IPS DF 6.9 (cell line): ENCODE measurements around the gene RPL18.

Experiments used
- DNase-seq: peaks from one replicate; pipeline ENCODE4 v3.0.0-alpha.2; 2013; ENCODE audit warnings: low read depth, low spot score
- H3K27ac ChIP-seq: one replicate; pipeline ENCODE4 v1.5.1; 2013; ENCODE audit warnings: low read length, control low read depth
- H3K27me3 ChIP-seq: 2 replicates; pipeline ENCODE4 v1.6.1; 2013; ENCODE audit warnings: mild to moderate bottlenecking, low read length; ENCODE audit not compliant: control insufficient read depth, insufficient read depth
- H3K36me3 ChIP-seq: 2 replicates; pipeline ENCODE4 v1.6.1; 2013; ENCODE audit warnings: low read length; ENCODE audit not compliant: control insufficient read depth, insufficient read depth
- H3K4me1 ChIP-seq: 2 replicates; pipeline ENCODE4 v1.6.1; 2013; ENCODE audit warnings: low read length; ENCODE audit not compliant: control insufficient read depth, insufficient read depth
- H3K4me3 ChIP-seq: 2 replicates; pipeline ENCODE4 v1.5.1; 2013; ENCODE audit warnings: mild to moderate bottlenecking, low read length
- H3K9me3 ChIP-seq: 2 replicates; pipeline ENCODE4 v1.6.1; 2013; ENCODE audit warnings: low read length, inconsistent platforms; ENCODE audit not compliant: control insufficient read depth, insufficient read depth
- WGBS: extraction: QIAGEN DNeasy Blood & Tissue Kit; methylation state at CpG from one replicate; pipeline ENCODE4 v1.1.7; 2013; ENCODE audit warnings: mixed read lengths, missing lambda C conversion rate; ENCODE audit not compliant: insufficient read length, insufficient coverage; 5-methylcytosine and 5-hydroxymethylcytosine counted together

RPL18 gene

GRCh38 chr19:48600679-48601417 lies 18.1 kb downstream of the RPL18 start:
- Histone ChIP-seq H3K27me3 (no peaks in the 10 kb centered on the region), H3K4me3 (no peak overlapping the region), H3K9me3 (no peaks in the 10 kb centered on the region), H3K36me3 (no peaks in the 10 kb centered on the region), H3K27ac (no peak overlapping the region), H3K4me1 (no peaks in the 10 kb centered on the region)
- DNase-seq: no peak
- no CpG with 5 or more reads among the region's 21 CpGs for whole genome bisulfite sequencing

- no peak for DNase-seq
- Histone ChIP-seq H3K4me3 (no peak overlapping the region), H3K27ac (no peak overlapping the region), H3K27me3 (no peaks in the 10 kb centered on the region), H3K36me3 (no peaks in the 10 kb centered on the region), H3K4me1 (no peaks in the 10 kb centered on the region), H3K9me3 (no peaks in the 10 kb centered on the region)
- no CpG with 5 or more reads among the region's 30 CpGs for WGBS
Measured at GRCh38 chr19:48598996-48599700, 19.8 kb downstream of the RPL18 start.

DNA sequence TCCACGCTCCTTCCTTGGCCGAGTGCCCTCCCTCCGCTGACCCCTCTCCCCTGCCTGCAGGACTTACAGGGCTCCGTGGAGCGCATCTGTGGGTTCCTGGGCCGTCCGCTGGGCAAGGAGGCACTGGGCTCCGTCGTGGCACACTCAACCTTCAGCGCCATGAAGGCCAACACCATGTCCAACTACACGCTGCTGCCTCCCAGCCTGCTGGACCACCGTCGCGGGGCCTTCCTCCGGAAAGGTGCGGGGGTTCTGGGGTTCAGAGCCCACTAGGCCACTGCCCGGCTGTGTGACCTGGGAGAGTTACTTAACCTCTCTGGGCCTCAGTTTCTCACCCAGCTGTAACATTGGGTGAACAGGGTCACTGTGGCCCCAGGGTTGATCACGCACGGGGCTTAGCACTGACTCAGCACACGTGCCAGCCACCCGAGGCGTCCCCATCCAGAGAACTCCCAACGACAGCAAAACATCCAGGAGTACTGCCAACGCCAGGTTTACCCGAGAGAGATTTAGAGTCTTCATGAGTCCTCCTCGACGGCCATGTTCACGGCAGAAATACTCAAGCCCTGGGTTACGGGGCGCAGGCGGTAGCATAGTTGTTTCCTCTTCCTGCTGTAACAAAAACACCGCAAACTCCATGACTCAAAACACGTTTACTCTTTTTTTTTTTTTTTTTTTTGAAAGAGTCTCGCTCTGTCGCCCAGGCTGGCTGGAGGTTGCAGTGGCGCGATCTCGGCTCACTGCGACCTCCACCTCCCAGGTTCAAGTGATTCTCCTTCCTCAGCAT lies 22.1 kb downstream of the RPL18 start:
- Histone ChIP-seq H3K27ac (no peak overlapping the region), H3K9me3 (no peaks in the 10 kb centered on the region), H3K27me3 (no peaks in the 10 kb centered on the region), H3K4me1 (no peaks in the 10 kb centered on the region), H3K36me3 (no peaks in the 10 kb centered on the region), H3K4me3 (no peak overlapping the region)
- no CpG with 5 or more reads among the region's 39 CpGs for WGBS
- no peak for DNase-seq

DNA sequence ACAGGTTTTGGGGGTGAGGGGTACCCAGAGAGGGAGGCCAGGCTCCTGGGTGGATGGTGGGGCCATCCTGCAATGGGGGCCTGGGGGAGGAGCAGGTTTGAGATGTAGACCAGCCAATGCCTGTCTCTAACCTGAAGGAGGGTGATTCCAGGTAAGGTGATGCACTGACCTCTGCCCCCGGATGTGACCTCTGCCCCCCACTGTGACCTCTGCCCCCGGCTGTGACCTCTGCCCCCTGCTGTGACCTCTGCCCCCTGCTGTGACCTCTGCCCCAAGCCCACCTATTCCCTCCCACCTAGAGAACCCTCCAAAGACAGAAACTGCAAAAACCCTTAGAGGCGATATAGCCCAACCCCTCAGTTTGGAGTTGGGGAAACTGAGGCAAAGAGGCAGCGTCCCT lies 22.7 kb downstream of the RPL18 start:
- Histone ChIP-seq H3K9me3 (no peaks in the 10 kb centered on the region), H3K4me1 (no peaks in the 10 kb centered on the region), H3K36me3 (no peaks in the 10 kb centered on the region), H3K4me3 (no peak overlapping the region), H3K27me3 (no peaks in the 10 kb centered on the region), H3K27ac (no peak overlapping the region)
- no CpG with 5 or more reads among the region's 4 CpGs for WGBS
- DNase-seq: no peak

GRCh38 chr19:48595833-48596232 lies 23.1 kb downstream of the RPL18 start:
- no peaks in the 10 kb centered on the region for H3K4me1 ChIP-seq

DNA sequence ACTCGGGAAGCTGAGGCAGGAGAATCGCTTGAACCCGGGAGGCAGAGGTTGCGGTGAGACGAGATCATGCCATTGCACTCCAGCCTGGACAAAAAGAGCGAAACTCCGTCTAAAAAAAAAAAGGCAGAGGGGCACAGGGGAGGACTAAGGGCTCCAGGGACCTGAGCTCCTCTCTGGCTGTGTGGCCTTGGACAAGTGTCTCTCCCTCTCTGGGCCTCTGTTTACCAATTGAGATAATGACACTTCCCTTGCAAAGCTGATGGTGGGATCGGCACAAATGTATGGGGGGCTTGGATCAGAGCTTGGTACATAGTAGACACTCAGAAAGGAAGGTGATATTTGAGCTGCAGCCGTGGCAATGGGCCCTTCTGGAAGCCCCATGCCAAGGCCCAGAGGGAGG lies 23.8 kb downstream of the RPL18 start:
- no peaks in the 10 kb centered on the region for H3K4me1 ChIP-seq
- H3K36me3 ChIP-seq: no peaks in the 10 kb centered on the region
- H3K27ac ChIP-seq: no peak overlapping the region
- H3K4me3 ChIP-seq: no peak overlapping the region
- no peak for DNase-seq
- no peaks in the 10 kb centered on the region for H3K27me3 ChIP-seq
- H3K9me3 ChIP-seq: no peaks in the 10 kb centered on the region
- WGBS: no CpG with 5 or more reads among the region's 9 CpGs

More at GRCh38 chr19:48595833-48596232, 23.1 kb downstream of the RPL18 start:
- Histone ChIP-seq H3K27me3 (no peaks in the 10 kb centered on the region), H3K27ac (no peak overlapping the region), H3K4me3 (no peak overlapping the region), H3K9me3 (no peaks in the 10 kb centered on the region), H3K36me3 (no peaks in the 10 kb centered on the region)
- DNase-seq: no peak
- no CpG with 5 or more reads among the region's 6 CpGs for WGBS

DNA sequence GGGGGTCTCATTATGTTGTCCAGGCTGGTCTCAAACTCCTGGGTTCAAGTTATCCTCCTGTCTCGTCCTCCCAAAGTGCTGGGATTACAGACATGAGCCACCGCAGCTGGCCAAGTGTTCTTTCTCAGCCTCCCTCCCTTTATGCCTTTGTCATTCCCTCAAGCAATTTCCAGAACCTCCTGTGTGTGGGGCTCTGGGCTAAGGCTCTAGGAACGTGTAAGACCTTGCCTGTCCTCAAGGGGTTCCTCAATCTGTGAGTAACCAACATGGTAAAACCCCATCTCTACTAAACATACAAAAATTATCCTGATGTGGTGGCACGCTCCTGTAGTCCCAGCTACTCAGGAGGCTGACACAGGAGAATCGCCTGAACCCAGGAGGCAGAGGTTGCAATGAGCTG lies 28.0 kb downstream of the RPL18 start:
- DNase-seq: no peak
- Histone ChIP-seq H3K27ac (no peak overlapping the region), H3K9me3 (no peaks in the 10 kb centered on the region), H3K27me3 (no peaks in the 10 kb centered on the region), H3K36me3 (no peaks in the 10 kb centered on the region), H3K4me1 (no peaks in the 10 kb centered on the region), H3K4me3 (no peak overlapping the region)
- no CpG with 5 or more reads among the region's 5 CpGs for WGBS

DNA sequence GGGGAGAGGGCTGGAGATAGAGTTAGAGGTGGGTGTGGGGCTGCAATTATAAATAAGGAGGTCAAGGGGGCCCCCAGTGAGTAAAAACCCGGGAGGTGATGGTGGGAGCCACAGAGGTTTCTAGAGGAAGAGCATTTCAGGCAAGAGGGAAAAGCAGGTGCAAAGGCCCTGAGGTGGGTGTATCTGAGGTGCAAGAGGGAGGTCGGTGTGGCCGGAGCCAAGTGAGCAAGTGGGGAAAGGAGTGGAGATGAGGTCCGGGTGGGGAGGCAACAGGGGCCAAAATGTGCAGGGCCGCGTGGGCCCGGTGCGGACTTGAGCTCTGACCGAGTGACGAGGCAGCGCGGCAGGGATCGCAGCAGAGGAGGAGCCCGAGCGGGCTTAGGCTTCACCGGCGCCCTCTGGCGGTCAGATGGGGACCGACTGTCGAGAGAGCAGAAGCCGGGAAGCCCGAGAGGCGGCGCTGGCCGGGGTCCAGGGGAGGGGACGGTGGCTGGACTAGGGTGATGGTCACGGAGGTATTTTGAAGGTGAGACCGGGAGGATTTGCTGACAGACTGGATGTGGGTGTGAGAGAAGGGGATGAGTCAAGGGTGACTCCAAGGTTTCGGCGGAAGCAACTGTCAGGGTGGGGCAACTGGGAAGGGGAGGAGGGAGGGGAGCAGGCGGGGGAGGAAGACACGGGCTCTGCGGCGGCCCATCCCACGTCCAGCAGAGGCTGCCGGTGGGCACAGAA lies 30.1 kb downstream of the RPL18 start:
- H3K4me1 ChIP-seq: no peaks in the 10 kb centered on the region
- WGBS: no CpG with 5 or more reads among the region's 36 CpGs
- no peak overlapping the region for H3K27ac ChIP-seq
- no peaks in the 10 kb centered on the region for H3K27me3 ChIP-seq
- no peaks in the 10 kb centered on the region for H3K9me3 ChIP-seq
- H3K36me3 ChIP-seq: no peaks in the 10 kb centered on the region
- H3K4me3 ChIP-seq: peak overlapping the region; percentile 20; the same call in 1 of the 2 replicates
- DNase-seq: peak; percentile 81

- Histone ChIP-seq H3K36me3 (no peaks in the 10 kb centered on the region), H3K9me3 (no peaks in the 10 kb centered on the region), H3K4me3 (no peak overlapping the region), H3K4me1 (no peaks in the 10 kb centered on the region), H3K27ac (no peak overlapping the region), H3K27me3 (no peaks in the 10 kb centered on the region)
- whole genome bisulfite sequencing: no CpG with 5 or more reads among the region's 3 CpGs
- no peak for DNase-seq
Measured at GRCh38 chr19:48587387-48587786, 31.6 kb downstream of the RPL18 start.

- Histone ChIP-seq H3K4me3 (no peak overlapping the region), H3K36me3 (no peaks in the 10 kb centered on the region), H3K9me3 (no peaks in the 10 kb centered on the region), H3K4me1 (no peaks in the 10 kb centered on the region), H3K27ac (no peak overlapping the region), H3K27me3 (no peaks in the 10 kb centered on the region)
- no peak for DNase-seq
- no CpG with 5 or more reads among the region's 2 CpGs for WGBS
Measured at GRCh38 chr19:48582168-48582567, 36.8 kb downstream of the RPL18 start.
